Stimulated activated CD4-positive, alpha-beta T cell treated with anti-CD3 and anti-CD28 coated beads, Interleukin-15, amount 100 ng/mL, for 48 hours (primary cell): ENCODE measurements around the gene DOCK3.
"Not testable (repeated sequence)": the region's sequence is repeated elsewhere in the genome, so short reads cannot be mapped to it uniquely, and the experiment has no call there.

Experiments
- DNase-seq, 2 donors: peaks; one replicate each; pipeline ENCODE4 v3.0.0-alpha.2; 2020; ENCODE audit warnings: low read depth in 2 of 2

DOCK3 gene

GRCh38 chr3:50790894-50791293 lies 116.2 kb downstream of the DOCK3 start:
- not testable (repeated sequence) for DNase-seq

GRCh38 chr3:50792568-50792967 lies 117.8 kb downstream of the DOCK3 start:
- DNase-seq, result no peak

GRCh38 chr3:50803805-50804204 lies 129.1 kb downstream of the DOCK3 start:
- DNase-seq, result not testable (repeated sequence)

- DNase-seq, result not testable (repeated sequence)
Observed at GRCh38 chr3:50804376-50804775, 129.6 kb downstream of the DOCK3 start.

GRCh38 chr3:50805321-50805720 lies 130.6 kb downstream of the DOCK3 start:
- no peak for DNase-seq

GRCh38 chr3:50806031-50806430 lies 131.3 kb downstream of the DOCK3 start:
- no peak for DNase-seq

GRCh38 chr3:50806806-50807205 lies 132.1 kb downstream of the DOCK3 start:
- DNase-seq, result no peak

- no peak for DNase-seq
Observed at GRCh38 chr3:50807266-50807665, 132.5 kb downstream of the DOCK3 start.

- no peak for DNase-seq
Observed at GRCh38 chr3:50811893-50812292, 137.2 kb downstream of the DOCK3 start.

GRCh38 chr3:50815844-50816243 lies 141.1 kb downstream of the DOCK3 start:
- no peak for DNase-seq

GRCh38 chr3:50816894-50817293 lies 142.2 kb downstream of the DOCK3 start:
- DNase-seq, result no peak

GRCh38 chr3:50817756-50818529 lies 143.2 kb downstream of the DOCK3 start:
- no peak for DNase-seq

GRCh38 chr3:50819882-50820281 lies 145.2 kb downstream of the DOCK3 start:
- DNase-seq, result no peak

- no peak for DNase-seq
Observed at GRCh38 chr3:50825841-50826240, 151.1 kb downstream of the DOCK3 start.

GRCh38 chr3:50830451-50830850 lies 155.7 kb downstream of the DOCK3 start:
- DNase-seq, result no peak

GRCh38 chr3:50831009-50831408 lies 156.3 kb downstream of the DOCK3 start:
- DNase-seq, result not testable (repeated sequence)

GRCh38 chr3:50840983-50841489 lies 166.3 kb downstream of the DOCK3 start:
- DNase-seq, result no peak

- no peak for DNase-seq
Observed at GRCh38 chr3:50848308-50848707, 173.6 kb downstream of the DOCK3 start.

- no peak for DNase-seq
Observed at GRCh38 chr3:50850639-50851511, 176.1 kb downstream of the DOCK3 start.

GRCh38 chr3:50853936-50854335 lies 179.2 kb downstream of the DOCK3 start:
- no peak for DNase-seq

GRCh38 chr3:50862221-50862620 lies 187.5 kb downstream of the DOCK3 start:
- no peak for DNase-seq

GRCh38 chr3:50873376-50874157 lies 198.8 kb downstream of the DOCK3 start:
- DNase-seq, result no peak
